ENCODE data around the gene ICAM4. TPM values are rescaled to one million over a fixed set of nuclear protein-coding genes. Genes with fewer than 3 reads are reported as not detected.
A peak's percentile ranks its signal among the peaks of the same experiment; 100 is the strongest.

Gene ICAM4
- total RNA-seq, 1 donor from 2014 or later = 5.3 TPM

DNA sequence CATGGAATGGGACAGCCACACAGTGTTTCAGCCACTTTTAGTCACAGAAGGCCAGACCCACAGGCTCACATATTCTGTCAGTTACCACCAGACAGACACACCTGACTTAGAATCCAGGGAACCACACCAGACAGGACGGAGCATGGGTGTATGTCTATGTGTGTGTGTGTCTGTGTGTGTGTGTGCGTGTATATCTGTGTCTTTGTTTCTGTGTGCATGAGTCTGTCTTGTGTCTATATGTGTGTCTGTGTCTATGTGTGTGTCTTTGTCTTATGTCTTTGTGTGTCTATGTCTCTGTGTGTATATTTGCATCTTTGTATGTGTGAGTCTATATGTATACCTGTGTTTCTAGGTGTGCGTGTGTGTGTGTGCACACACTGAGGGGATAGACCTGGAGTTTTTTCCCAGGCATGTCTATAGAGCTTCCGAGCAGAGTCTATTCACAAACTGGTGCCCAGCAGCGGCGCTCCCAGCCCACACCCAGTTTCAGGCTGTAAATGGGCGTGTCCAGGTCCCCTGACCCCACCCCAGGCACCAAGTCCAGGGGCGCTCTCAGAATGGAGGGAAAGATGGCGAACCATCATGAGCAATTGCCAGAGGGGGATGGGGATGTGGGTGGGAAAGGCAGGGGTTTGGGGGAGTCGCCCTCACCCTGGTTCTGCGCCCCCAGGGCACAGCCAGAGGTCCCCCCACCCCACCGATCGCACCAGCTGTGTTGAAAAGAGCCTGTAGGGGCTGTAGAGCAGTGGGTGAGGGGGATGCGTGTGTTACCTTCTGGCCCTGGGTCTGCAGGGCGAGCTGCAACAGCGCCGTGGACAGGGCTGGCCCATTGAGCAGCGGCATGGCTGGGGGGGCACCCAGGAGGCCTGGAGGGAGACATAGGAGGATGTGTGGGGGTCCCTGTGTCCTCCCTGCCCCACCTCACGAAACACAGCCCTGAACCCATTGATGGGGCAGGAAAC is 35.4 kb downstream of the ICAM4 start:
- Mint-ChIP-seq H3K4me3 (no peak overlapping the region), H3K36me3 (peaks cover 10% of the 10 kb centered on the region), H3K27ac (peak overlapping the region; percentile 6), H3K27me3 (no peaks in the 10 kb centered on the region), H3K4me1 (ENCODE audit: unreplicated experiment) (no peaks in the 10 kb centered on the region), H3K9me3 (no peaks in the 10 kb centered on the region)
- TF ChIP-seq CTCF (conservative IDR thresholded peaks at IDR 0.05) = no peak
- DNase-seq (ENCODE audit: extremely low spot score, unreplicated experiment) = no peak

GRCh38 chr19:10325732-10326131 is 39.0 kb downstream of the ICAM4 start:
- H3K4me1 Mint-ChIP-seq (ENCODE audit: unreplicated experiment) = no peaks in the 10 kb centered on the region
- no peak overlapping the region for H3K4me3 Mint-ChIP-seq
- no peak overlapping the region for H3K27ac Mint-ChIP-seq
- no peaks in the 10 kb centered on the region for H3K9me3 Mint-ChIP-seq
- H3K36me3 Mint-ChIP-seq = peaks cover 10% of the 10 kb centered on the region
- H3K27me3 Mint-ChIP-seq = no peaks in the 10 kb centered on the region
- no peak for TF ChIP-seq CTCF (conservative IDR thresholded peaks at IDR 0.05)
- DNase-seq (ENCODE audit: extremely low spot score, unreplicated experiment) = no peak

GRCh38 chr19:10327793-10328192 is 41.0 kb downstream of the ICAM4 start:
- no peaks in the 10 kb centered on the region for H3K27me3 Mint-ChIP-seq
- no peak overlapping the region for H3K4me3 Mint-ChIP-seq
- peaks cover 4% of the 10 kb centered on the region for H3K36me3 Mint-ChIP-seq
- peaks cover 6% of the 10 kb centered on the region for H3K4me1 Mint-ChIP-seq (ENCODE audit: unreplicated experiment)
- no peak overlapping the region for H3K27ac Mint-ChIP-seq
- no peak for DNase-seq (ENCODE audit: extremely low spot score, unreplicated experiment)
- H3K9me3 Mint-ChIP-seq = no peaks in the 10 kb centered on the region
- no peak for TF ChIP-seq CTCF (conservative IDR thresholded peaks at IDR 0.05)

GRCh38 chr19:10328558-10329429 is 42.0 kb downstream of the ICAM4 start:
- H3K27ac Mint-ChIP-seq = no peak overlapping the region
- peaks cover 9% of the 10 kb centered on the region for H3K4me1 Mint-ChIP-seq (ENCODE audit: unreplicated experiment)
- TF ChIP-seq CTCF (conservative IDR thresholded peaks at IDR 0.05) = no peak
- no peak overlapping the region for H3K4me3 Mint-ChIP-seq
- peaks cover 4% of the 10 kb centered on the region for H3K36me3 Mint-ChIP-seq
- no peaks in the 10 kb centered on the region for H3K9me3 Mint-ChIP-seq
- no peaks in the 10 kb centered on the region for H3K27me3 Mint-ChIP-seq
- no peak for DNase-seq (ENCODE audit: extremely low spot score, unreplicated experiment)

- H3K4me1 Mint-ChIP-seq (ENCODE audit: unreplicated experiment) = peaks cover 13% of the 10 kb centered on the region
- no peak overlapping the region for H3K27ac Mint-ChIP-seq
- peaks cover 4% of the 10 kb centered on the region for H3K36me3 Mint-ChIP-seq
- no peaks in the 10 kb centered on the region for H3K27me3 Mint-ChIP-seq
- no peak overlapping the region for H3K4me3 Mint-ChIP-seq
- no peak for DNase-seq (ENCODE audit: extremely low spot score, unreplicated experiment)
- no peaks in the 10 kb centered on the region for H3K9me3 Mint-ChIP-seq
- TF ChIP-seq CTCF (conservative IDR thresholded peaks at IDR 0.05) = no peak
These were observed 42.8 kb downstream of the ICAM4 start for GRCh38 chr19:10329555-10329954.

Data from type B pancreatic cell (in vitro differentiated cells).